Measurements from ENCODE around the gene ORC6.

ORC6 gene

DNA sequence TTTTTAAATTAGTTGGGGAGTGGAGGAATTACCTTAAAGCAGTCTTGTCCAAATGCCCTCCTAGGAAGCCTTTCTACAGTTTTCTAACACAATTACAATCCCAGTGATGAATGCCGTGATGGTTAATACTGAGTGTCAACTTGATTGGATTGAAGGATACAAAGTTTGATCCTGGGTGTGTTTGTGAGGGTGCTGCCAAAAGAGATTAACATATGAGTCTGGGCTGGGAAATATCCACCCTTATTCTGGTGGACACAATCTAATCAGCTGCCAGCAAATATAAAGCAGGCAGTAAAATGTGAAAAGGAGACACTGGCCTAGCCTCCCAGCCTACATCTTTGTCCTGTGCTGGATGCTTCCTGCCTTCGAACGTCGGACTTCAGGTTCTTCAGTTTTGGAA, 12.2 kb downstream of the ORC6 start:
- DNase-seq = no peak

DNA sequence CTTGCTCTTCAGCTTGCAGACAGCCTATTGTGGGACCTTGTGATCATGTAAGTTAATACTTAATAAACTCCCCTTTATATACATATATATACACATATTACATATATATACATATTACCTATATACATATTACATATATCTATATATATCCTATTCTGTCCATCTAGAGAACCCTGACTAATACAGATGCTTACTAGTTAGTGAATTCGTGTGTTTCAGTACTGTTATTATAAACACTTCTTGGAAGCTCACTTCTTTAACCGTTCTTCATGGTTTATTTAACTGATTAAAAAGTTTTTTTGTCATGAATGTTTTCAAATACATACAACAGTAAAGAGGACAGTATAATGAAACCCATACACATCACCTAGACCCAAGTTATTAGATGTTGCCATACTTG, 12.6 kb downstream of the ORC6 start:
- no peak for DNase-seq

DNA sequence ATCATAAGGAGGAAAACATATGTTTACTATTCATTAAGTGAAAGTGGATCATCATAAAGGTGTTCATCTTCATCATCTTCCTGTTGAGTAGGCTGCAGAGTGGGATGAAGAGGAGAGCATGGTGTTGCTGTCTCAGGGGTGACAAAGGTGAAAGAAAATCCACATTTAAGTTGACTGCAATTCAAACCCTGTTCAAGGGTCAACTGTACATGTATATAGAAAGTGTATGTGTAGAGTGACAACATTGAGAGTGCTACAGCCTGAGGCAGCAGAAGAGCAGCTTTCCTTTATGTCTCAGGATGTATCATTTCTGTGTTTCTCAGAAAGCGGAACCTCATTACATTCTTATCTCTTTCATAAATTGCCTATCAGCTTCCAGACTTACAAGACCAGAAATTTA, 17.2 kb downstream of the ORC6 start:
- DNase-seq = no peak

DNA sequence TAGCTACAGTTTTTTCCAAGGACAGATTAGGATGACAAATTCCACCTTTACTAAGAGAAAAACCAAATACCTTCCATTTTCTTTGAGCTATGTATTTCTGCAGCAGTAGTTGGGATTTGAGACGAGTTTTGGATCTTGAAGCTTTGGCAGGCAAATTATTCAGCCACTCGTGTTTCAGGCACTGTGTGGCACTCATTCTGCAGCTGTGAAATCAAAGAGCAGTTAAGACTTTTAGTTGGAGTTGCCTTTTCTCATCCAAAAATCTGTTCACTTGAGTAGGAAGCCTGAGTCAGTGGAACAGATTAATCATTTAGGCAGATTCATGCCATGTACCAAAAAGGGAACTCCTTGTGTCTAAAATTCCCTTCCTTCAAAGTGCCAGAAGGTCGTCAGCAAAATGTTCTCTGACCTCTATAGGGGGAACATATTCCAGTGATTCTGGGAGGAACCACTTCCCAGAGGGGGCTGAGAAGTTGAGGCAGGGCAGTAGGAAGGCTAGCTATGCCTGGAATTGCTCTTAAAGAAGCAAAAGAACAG, 20.1 kb downstream of the ORC6 start:
- DNase-seq = no peak

DNA sequence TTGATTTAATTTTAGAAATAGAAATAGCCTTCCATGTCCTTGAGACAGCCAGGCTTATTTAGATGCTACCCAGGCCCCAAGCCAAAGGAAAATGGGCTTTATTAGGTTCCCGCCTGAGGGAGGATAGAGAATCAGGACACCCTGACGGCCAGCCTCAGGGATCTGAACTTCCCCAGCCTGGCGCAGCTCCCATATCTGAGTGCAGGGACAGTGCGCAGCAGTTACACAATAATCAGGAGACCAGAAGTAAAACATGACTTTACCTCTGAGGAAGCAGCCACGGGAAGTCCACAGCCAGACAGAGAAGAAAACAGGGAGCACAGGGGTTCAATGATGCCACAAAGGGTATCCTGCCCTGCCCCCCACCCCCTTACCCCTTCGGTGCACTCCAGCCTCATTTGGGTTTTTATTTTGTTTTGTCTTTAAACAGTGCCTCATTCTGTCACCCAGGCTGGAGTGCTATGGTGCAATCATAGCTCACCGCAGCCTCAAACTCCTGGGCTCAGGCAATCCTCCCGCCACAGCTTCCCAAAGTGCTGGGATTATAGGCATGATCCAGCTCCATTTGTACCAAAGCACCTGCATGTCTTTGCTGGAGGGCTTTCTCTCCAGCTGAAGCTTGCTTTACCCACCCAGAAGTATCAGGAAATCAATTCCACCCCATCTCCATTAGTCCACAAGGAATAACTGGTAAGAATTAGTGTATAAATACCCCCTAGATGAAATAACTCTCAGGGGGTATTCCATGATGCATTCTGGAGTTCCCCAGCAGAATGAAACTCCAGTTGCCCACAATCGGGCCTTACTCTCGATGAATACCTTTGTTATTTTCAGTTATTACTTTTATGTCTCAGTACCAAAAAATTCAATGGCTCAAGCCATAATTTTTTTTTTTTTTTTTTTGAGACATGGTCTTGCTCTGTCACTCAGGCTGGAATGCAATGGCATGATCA, 21.9 kb downstream of the ORC6 start:
- DNase-seq = no peak

DNA sequence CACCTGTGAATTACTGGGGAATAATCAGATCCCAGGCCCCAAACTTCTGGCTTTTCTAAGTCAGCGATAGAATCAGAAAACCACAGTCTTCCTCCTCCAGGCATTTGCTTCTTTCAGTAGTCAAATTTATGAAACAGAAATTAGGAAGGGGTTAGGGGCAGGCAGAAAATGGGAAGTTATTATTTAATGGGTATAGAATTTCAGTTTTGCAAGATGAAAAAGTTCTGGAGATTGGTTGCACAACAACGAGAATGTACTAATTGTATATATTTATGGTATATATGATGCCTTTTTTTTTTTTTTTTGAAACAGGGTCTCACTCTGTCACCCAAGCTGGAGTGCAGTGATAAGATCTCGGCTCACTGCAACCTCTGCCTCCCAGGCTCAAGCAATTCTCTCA, 23.5 kb downstream of the ORC6 start:
- DNase-seq = no peak

DNA sequence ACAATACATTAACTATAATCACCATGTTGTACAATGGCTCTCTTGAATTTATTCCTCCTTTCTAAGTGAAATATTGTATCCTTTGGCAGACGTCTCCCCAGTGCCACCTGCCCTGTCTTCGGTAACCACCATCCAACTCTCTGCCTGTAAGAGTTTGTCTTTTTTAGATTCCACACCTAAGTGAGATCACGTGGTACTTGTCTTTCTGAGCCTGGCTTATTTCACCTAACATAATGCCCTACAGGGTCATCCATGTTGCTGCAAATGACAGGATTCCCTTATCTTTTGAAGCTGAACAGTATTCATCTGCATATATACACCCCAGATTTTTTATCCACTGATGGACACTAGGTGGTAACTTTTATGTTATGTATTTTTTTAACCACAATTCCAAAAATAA, 24.2 kb downstream of the ORC6 start:
- no peak for DNase-seq

DNA sequence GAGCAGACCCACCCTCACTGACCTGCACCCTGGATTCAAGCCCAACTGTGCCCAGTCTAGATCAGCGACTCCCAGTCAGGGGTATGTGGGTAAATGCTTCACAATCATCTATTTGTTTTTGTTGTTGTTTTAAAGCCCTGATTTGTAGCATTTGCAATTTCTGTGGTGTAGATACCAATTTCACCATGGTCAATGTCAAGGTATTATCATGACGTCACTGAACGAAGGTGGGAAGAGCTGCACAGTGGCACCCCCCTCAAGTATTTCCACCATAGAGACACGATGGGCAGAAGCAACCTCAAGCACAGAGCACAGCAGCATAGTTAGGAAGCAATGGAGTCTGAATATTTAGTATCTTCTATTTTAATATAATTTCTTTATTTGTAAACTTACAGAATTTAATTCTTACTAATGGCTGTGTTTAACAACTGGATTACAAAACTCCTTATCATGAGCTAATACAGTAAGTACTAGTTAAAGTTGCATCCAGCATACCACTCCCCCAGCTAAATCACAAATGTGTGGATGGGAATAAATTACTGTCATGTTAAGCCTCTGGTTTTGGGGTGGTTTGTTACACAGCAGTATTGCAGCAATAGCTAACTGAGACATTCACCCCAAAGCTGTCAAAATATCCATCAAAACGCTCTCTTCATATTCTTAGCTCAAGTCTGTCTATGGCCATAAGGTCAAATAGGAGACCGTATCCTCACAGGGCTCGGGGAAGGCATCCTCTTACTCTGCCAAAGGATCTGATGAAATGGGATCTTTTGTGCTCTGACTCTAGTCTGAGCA, 25.5 kb downstream of the ORC6 start:
- no peak for DNase-seq

DNA sequence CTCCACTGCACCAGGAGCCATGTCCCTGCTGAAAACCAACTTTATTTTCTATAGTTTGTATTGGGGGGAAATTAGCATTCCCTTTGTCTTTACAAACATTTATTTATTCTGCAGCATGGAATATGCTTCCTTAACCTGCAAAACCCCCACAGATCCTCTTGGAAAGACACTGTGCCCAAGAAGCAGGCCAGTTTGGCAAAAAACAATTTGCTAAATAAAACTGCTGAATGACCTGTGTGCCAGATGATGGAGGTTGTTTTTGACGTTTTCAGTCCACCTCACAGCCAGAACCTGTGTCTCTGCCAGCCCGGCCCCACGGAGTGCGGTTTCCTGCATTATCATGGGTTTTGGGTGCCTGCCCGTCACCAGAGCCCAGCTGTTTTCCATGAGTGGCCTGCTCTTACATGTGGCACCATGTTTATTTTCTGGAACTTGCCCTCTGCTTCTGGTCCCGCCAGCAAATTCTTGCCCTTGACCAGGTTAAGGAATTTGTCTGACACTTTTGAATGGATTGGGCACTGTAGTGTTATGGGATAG, 26.4 kb downstream of the ORC6 start:
- no peak for DNase-seq

DNA sequence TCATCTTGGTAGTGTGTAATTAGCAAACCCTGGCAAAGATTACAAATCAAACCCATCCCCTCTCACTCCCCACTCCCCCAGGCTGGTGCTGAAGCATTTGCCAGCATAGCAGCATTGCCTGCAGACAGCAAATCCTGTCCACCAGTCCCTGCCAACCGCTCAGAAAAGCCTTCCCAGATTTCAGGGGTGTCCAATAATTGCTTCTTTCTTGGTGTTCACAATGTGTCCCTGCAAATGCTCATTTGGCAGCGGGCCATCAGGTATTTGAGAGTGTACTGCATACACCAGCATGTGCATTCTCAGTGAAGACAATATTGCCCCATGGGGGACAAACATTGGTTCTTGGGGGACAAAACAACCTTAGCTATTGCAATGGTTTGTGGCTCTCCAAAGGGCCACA, 28.2 kb downstream of the ORC6 start:
- DNase-seq = no peak

DNA sequence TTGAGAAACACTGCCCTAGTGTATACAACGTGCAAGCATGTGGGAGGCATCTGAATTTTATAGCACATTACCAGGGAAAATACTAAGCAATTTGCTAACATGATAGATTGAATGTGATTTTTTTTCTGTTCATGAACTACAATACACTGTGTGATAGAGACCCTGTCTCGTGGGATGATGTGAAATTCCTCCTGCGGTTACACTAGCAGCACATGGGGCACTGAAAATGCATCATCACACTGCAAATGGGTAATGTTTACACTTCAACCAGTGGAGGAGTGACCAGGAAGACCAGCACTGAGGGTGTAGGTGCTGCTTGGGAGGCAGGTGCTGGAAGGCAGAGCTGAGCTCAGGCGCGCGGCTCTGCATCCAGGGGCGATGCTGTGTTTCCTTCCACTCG, 28.8 kb downstream of the ORC6 start:
- DNase-seq = no peak

DNA sequence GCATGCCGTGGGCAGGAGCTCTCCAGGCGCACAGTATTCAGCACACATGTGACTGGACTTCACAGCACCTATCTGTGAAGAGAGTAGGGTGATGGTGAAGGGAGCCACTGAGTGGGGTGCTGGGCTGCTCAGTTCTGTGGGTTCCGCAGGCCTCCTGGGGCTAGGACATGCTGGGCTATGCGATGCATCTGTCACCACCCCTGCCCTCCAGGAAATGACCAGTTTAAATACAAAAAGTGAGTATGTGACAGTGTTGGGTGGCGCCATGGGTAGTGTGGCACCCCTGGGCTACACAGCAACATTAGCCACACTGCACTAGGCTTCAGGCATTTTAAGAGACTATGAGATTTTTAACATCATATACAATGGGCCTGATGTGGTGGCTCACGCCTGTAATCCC, 30.1 kb downstream of the ORC6 start:
- no peak for DNase-seq

DNA sequence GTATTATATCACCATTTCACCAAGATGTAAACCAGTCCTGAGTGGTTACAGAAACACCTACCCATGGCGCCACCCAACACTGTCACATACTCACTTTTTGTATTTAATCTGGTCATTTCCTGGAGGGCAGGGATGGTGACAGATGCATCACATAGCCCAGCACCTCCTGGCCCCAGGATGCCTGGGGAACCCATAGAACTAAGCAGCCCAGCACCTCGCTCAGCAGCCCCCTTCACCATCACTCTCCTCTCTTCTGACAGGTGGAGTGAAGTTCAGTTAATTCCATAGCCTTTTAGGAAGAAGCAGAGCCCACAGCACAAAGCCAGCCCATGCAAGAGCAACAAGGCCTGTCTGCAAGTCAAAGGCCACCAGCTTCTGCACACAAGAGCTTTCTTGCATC, 31.2 kb downstream of the ORC6 start:
- no peak for DNase-seq

DNA sequence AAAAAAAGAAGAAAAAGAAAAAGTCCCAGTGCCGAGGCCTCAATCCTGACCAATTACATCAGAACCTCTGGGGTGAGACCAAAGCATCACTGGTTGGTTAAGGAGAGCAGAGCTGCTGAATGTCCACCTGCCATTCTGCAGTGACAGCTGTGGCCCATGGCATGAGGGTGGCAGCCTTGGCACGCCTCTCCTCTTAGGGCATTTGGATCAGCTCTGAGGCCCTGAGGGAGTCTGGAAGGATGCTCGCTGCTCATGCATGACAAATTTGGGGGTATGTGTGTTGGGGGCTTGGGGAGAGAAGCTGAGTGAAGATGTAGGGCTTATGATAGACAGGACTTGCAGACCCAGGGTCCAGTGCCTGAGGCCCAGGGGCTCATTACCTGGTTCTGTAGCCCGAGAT, 32.4 kb downstream of the ORC6 start:
- no peak for DNase-seq

DNA sequence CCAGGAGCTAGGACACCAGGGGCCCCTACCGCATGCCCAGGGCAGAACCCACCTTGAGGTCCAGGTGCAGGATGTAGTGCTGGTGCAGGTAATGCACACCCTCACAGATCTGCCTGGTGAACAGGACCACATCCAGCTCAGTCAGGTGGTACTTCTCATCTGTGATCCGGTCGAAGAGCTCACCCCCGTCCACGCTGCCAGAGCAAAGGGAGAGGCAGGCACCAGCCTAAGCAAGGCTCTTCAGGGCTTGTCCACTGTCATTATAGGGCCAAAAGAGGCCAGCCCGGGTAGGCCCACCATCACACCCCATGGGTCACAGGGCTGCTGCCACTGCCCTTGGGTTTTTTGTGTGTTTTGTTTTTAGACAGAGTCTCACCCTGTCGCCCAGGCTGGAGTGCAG, 37.7 kb downstream of the ORC6 start:
- no peak for DNase-seq

DNA sequence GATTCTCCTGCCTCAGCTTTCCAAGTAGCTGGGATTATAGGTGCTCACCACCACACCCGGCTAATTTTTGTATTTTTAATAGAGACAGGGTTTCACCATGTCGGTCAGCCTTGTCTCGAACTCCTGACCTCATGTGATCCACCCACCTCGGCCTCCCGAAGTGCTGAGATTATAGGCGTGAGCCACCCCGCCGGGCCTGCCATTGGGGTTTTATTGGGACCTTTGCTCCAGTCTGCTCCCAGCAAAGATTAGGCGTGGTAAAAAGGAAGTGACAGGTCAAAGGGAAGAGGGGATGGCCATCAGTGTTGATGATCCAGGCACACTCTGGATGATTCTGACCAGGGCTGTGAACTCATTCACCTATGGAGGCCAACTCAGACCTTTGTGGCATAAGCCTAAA, 38.2 kb downstream of the ORC6 start:
- DNase-seq = no peak

DNA sequence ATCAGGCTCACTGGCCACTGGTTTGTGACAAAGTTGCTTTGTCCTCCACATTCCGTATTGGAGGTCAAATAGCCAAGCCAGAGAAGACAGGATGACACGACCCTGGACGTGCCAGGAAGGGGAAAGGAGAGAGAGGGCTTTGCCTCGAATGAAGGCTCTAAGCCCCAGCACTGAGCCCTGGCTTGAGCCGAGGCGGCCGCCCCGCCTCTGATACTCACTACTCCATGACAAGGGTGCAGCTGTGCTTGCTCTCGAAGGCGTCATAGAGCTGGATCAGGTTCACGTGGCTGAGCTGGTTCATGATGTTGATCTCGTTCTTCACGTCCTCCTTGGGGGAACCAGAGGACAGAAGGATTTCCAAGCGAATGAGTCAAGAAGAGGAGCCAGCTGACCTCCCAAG, 39.3 kb downstream of the ORC6 start:
- DNase-seq = no peak

DNA sequence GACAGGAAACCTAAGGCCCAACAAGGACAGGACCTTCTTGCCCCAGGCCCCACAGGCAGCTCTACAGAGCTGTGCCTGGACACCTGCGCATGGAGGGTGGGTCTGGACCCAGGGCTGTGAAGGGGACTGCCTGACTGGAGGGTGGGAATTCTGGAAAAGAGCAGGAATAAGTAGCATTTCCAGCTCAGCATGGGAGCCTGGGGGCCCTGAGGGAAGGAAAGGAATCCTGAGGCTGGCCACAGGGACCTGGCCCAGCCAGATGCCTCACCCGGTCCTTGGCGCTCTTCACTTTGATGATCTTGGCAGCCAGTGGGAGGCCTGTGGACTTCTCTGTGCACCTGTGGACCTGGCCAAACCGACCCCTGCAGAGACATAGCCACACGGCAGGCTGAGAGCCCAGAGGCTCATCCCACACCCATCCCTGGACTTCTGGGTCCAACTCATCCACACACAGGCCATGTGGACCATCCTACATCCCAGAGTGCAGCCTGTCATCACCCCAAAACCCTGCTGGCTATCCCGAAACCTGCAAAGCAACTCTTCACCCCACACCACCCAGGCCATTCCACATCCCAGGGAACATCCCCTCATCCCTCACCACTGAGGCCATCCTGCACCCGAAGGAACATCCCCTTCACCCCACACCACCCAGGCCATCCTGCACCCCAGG, 40.0 kb downstream of the ORC6 start:
- no peak for DNase-seq

DNA sequence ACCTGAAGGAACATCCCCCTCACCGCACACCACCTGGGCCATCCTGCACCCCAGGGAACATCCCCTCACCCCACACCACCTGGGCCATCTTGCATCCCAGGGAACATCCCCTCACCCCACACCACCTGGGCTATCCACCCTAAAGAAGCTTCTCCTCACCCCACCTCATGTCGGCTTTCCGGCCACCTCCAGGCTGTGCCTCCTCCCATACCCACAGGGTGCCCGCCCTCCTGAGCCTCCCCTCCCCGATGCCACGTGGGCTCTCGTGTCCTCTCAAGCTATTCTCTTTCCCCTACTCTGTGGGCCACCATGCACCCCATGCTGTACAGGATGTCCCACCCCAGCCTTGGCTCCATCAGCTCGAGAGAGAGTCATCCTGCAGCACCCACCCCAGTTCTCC, 40.7 kb downstream of the ORC6 start:
- DNase-seq = no peak

DNA sequence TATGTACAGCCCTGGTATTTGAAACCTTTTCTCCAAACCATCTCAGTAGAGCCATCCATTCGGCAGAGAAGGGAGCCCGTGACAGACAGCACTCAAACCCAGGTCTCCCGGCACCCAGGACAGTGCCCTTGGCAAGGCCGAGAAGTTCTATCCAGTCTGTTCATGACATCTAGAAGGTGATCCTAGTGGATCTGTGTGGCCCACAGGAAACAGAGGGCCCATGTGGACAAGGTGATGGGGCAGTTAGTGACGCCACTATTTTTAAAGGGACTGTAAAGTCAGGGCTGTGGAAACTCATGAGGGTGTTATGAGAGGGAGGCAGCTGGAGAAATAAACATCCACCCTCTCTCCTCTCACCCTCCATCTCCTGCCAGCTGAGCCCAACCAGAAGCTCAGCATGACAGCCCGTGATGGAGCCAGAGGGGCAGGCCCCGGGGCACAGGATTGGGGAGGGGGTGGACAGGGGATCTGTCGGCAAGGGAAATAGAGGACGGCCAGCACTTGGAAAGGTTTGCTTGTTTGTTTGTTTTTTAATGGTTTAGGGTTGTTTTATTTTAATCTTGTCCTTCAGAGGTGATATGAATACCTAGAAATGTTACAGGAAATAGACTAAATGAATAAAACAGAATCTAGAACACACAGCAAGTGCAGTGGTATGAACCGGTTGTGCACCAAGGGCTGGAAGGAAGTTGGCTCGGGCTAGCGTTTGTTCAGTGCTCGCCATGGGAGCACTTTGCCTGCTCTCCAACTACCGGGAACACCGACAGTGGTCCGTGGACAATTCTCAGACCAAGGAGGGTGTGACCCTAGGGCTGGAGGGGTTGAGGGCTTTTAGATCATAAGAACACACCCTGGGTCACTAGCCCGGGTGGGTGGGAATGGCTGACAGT, 41.6 kb downstream of the ORC6 start:
- no peak for DNase-seq

DNA sequence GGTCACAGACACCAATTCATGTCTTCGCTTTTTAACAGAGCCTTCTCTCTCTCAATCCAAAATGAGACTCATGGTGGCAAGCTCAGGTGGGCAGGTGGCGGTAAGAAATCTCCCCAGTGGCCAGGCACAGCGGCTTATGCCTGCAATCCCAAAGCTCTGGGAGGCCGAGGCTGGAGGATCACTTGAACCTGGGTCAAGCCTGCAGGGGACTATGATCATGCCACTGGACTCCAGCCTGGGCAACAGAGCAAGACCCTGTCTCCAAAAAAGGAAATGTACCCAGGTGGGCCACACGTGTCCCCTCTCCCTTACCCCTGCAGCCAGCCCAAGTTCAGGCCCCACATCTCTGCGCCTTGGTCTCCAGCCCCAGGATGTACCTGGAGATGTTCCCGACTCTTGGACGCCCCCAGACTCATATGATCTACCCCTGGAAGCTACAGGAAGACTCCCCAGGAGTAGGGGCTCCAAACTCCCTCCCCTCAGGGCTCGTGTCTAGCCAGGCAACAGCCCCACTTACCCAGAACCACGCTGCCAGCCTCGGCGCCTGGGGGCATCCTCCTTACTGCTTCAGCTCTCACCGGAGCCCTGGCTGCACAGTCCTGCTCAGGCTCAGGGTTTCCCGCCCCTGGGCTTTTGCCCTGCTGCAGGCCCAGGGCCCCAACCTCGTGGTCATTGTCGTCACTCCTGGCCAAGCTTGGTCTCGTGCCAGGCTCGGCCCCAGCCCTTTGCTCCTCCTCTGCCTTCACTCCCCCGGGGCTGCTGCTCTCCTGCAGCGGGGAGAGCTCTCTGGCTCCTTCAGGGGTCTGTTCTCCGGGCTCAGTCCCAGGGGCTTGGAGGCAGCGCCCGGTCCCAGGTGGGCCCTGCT, 42.5 kb downstream of the ORC6 start:
- DNase-seq = no peak

Measured in CD4-positive, alpha-beta T cell treated with Interleukin-10 for 1 hour (primary cell).